H1 (cell line): ENCODE measurements around the gene PCID2.

ENCODE experiments used
- CHD2 ChIP-seq: IDR thresholded peaks from 2 replicates; pipeline ENCODE4 v1.6.1; 2012; ENCODE audit warnings: low read length, improper control_type of control experiment
- NRF1 ChIP-seq: IDR thresholded peaks from 2 replicates; pipeline ENCODE4 v1.6.1; 2011; ENCODE audit warnings: mild to moderate bottlenecking, low read depth, low read length, improper control_type of control experiment
- POLR2A ChIP-seq, 2 experiments: IDR thresholded peaks; 1 replicate in 1 of 2; 2 replicates in 1 of 2; pipeline ENCODE4 v1.6.1; 2011; ENCODE audit warnings: low read depth in 2 of 2, low read length in 2 of 2, mild to moderate bottlenecking in 2 of 2; ENCODE audit errors: control extremely low read depth in 1 of 2
- POLR2AphosphoS5 ChIP-seq: IDR thresholded peaks from 2 replicates; pipeline ENCODE4 v1.6.1; 2011; ENCODE audit warnings: low read depth, low read length
- SP1 ChIP-seq: IDR thresholded peaks from 2 replicates; pipeline ENCODE4 v1.6.1; 2011; ENCODE audit warnings: low read depth, low read length
- TF ChIP-seq, protein P1 (sequence below): IDR thresholded peaks from 2 replicates; pipeline ENCODE4 v1.6.1; 2012; ENCODE audit warnings: inconsistent platforms
- TF ChIP-seq, protein P2 (sequence below), 3 experiments: IDR thresholded peaks; 1 replicate in 2 of 3; 2 replicates in 1 of 3; pipeline versions ENCODE4 v1.5.1 to v1.6.1; 2011; ENCODE audit warnings: low read length in 3 of 3, mild to moderate bottlenecking in 3 of 3, inconsistent platforms in 2 of 3, low read depth in 1 of 3, moderate library complexity in 1 of 3; ENCODE audit not compliant: insufficient read depth in 1 of 3; ENCODE audit errors: control extremely low read depth in 1 of 3

DNA sequence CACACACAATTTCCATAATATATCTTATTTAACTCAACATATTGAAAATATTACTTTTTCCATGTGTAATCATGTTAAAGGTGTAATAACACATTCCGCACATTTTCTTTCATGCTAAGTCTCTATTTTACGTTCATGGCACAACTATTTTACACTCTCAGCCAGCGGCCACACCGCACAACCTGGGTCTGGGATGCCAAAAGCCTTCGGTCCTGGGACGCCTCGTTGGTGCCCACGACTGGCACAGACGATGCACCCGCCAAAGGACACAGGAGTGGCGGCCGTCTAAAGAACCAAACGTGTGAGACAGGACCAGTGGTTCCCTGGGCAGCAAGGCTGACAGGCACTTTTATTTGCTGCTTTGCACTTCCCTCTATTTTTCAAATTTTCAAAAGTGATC lies 60.1 kb downstream of the PCID2 start:
- TF ChIP-seq, protein P1, sequence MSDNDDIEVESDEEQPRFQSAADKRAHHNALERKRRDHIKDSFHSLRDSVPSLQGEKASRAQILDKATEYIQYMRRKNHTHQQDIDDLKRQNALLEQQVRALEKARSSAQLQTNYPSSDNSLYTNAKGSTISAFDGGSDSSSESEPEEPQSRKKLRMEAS: no peak
- TF ChIP-seq, protein P2, sequence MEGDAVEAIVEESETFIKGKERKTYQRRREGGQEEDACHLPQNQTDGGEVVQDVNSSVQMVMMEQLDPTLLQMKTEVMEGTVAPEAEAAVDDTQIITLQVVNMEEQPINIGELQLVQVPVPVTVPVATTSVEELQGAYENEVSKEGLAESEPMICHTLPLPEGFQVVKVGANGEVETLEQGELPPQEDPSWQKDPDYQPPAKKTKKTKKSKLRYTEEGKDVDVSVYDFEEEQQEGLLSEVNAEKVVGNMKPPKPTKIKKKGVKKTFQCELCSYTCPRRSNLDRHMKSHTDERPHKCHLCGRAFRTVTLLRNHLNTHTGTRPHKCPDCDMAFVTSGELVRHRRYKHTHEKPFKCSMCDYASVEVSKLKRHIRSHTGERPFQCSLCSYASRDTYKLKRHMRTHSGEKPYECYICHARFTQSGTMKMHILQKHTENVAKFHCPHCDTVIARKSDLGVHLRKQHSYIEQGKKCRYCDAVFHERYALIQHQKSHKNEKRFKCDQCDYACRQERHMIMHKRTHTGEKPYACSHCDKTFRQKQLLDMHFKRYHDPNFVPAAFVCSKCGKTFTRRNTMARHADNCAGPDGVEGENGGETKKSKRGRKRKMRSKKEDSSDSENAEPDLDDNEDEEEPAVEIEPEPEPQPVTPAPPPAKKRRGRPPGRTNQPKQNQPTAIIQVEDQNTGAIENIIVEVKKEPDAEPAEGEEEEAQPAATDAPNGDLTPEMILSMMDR (IDR thresholded peaks at IDR 0.05; ENCODE audit: control extremely low read depth in 1 of 3, insufficient read depth in 1 of 3, low read depth in 1 of 3, low read length in 3 of 3): no peak
- TF ChIP-seq SP1 (no peak), POLR2AphosphoS5 (no peak), NRF1 (no peak), CHD2 (no peak), POLR2A (IDR thresholded peaks at IDR 0.05; ENCODE audit: control extremely low read depth in 1 of 2, low read depth in 2 of 2, low read length in 2 of 2) (no peak)
